ENCODE measurements around the gene GPR21.

Gene GPR21

GRCh38 chr9:123035791-123036190 lies 2.3 kb downstream of the GPR21 start:
- in situ Hi-C loops (cut with MboI; ENCODE audit: low sequenced_read_pairs, unreplicated experiment): no loop called here
- no peak for TF ChIP-seq CTCF (IDR thresholded peaks at IDR 0.05; ENCODE audit: borderline replicate concordance, control extremely low read depth, extremely low read depth, insufficient read depth, missing control alignments)
- no peak for DNase-seq (ENCODE audit: low spot score)

- DNase-seq (ENCODE audit: low spot score): no peak
- in situ Hi-C loops (cut with MboI; ENCODE audit: low sequenced_read_pairs, unreplicated experiment): no loop called here
- no peak for TF ChIP-seq CTCF (IDR thresholded peaks at IDR 0.05; ENCODE audit: borderline replicate concordance, control extremely low read depth, extremely low read depth, insufficient read depth, missing control alignments)
These were observed 3.6 kb downstream of the GPR21 start for GRCh38 chr9:123036893-123037545.

DNA sequence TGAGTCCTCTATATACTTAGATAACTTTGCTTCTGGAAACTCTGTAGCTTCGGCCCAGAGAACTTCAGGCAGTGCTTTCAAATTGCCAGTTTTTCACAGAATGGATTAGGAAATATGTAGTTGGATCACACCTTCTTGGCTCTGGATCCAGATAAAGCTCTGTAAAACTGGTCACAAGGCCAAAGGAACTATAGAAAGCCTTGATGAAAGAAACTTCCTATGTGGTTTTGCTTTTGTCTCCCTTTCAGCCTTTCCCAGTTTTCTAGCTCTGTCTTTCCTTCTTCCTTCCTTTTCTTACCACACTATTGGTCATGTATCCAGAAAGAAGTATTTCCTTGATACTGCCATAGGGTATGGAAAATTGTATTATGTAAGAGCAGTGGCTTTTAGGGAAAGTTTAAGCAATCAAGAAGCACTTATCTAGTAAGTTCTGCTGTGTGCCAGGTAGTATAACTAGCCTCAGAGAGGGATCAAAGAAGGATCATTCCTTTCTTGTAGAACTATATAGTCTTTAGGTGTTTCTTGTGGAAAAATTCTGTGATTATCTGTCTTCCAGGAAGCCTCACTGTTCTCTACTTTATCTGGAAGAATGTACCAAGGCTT lies 6.3 kb downstream of the GPR21 start:
- DNase-seq (ENCODE audit: low spot score): no peak
- in situ Hi-C loops (cut with MboI; ENCODE audit: low sequenced_read_pairs, unreplicated experiment): no loop called here
- TF ChIP-seq CTCF (IDR thresholded peaks at IDR 0.05; ENCODE audit: borderline replicate concordance, control extremely low read depth, extremely low read depth, insufficient read depth, missing control alignments): no peak

DNA sequence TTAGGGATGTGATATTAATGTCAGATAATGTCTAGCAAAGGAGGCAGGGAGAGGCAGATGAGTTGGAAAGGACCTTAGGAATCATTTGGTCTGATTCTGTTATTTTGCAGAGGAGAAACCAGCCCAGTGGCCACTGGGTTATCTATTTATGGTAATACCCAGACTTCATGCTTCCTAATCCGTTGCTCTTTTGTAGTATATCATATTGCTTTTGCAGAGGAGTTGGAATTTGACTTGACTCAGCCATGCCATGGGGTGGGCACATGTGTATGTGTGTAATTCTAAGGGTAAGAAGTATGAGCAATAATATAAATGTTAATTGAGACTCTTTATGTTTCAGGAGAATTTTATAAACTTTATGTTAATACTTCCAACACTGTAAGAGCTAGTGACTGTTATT lies 7.3 kb downstream of the GPR21 start:
- no peak for DNase-seq (ENCODE audit: low spot score)
- in situ Hi-C loops (cut with MboI; ENCODE audit: low sequenced_read_pairs, unreplicated experiment): no loop called here
- no peak for TF ChIP-seq CTCF (IDR thresholded peaks at IDR 0.05; ENCODE audit: borderline replicate concordance, control extremely low read depth, extremely low read depth, insufficient read depth, missing control alignments)

- in situ Hi-C loops (cut with MboI; ENCODE audit: low sequenced_read_pairs, unreplicated experiment): no loop called here
- TF ChIP-seq CTCF (IDR thresholded peaks at IDR 0.05; ENCODE audit: borderline replicate concordance, control extremely low read depth, extremely low read depth, insufficient read depth, missing control alignments): no peak
These were observed 8.0 kb downstream of the GPR21 start for GRCh38 chr9:123041489-123041888.

GRCh38 chr9:123043081-123043939 lies 9.8 kb downstream of the GPR21 start:
- TF ChIP-seq CTCF (IDR thresholded peaks at IDR 0.05; ENCODE audit: borderline replicate concordance, control extremely low read depth, extremely low read depth, insufficient read depth, missing control alignments): no peak
- DNase-seq (ENCODE audit: low spot score): no peak
- in situ Hi-C loops (cut with MboI; ENCODE audit: low sequenced_read_pairs, unreplicated experiment): no loop called here

More at GRCh38 chr9:123041489-123041888, 8.0 kb downstream of the GPR21 start:
- no peak for DNase-seq (ENCODE audit: low spot score)
